OCI-LY1 (cell line): Measurements from ENCODE around the gene DAZAP1.

ENCODE experiments used
- H2AFZ ChIP-seq: fragments of 200-600 bp; sonication (generic), shearing (Covaris generic); 2 replicates; pipeline ENCODE4 v1.6.0; 2014; ENCODE audit warnings: antibody characterized with exemption, mild to moderate bottlenecking, low read length
- H3F3A ChIP-seq: fragments of 200-600 bp; sonication (generic), shearing (Covaris generic); 2 replicates; pipeline ENCODE4 v1.6.0; 2014; ENCODE audit warnings: mild to moderate bottlenecking, antibody characterized with exemption, low read length, moderate library complexity; ENCODE audit not compliant: insufficient read depth
- H3K27ac ChIP-seq: fragments of 200-600 bp; sonication (generic); 2 replicates; pipeline ENCODE4 v1.5.1; 2014; ENCODE audit warnings: low read length, mixed run types, mild to moderate bottlenecking, low read depth; ENCODE audit not compliant: poor library complexity, severe bottlenecking
- H3K27me3 ChIP-seq: fragments of 200-600 bp; sonication (generic); 2 replicates; pipeline ENCODE4 v1.6.0; 2014; ENCODE audit warnings: antibody characterized with exemption, mild to moderate bottlenecking, low read length, moderate library complexity; ENCODE audit not compliant: insufficient read depth
- H3K36me3 ChIP-seq: fragments of 200-600 bp; sonication (generic); 2 replicates; pipeline ENCODE4 v1.6.1; 2014; ENCODE audit warnings: mild to moderate bottlenecking, antibody characterized with exemption, low read length, moderate library complexity, mixed read lengths; ENCODE audit not compliant: insufficient read depth
- H3K4me1 ChIP-seq: fragments of 200-600 bp; sonication (generic); 2 replicates; pipeline ENCODE4 v1.5.1; 2014; ENCODE audit warnings: mild to moderate bottlenecking, low read length, moderate library complexity; ENCODE audit not compliant: insufficient read depth, severe bottlenecking
- H3K4me2 ChIP-seq: fragments of 200-600 bp; sonication (generic), shearing (Covaris generic); 2 replicates; pipeline ENCODE4 v1.6.1; 2014; ENCODE audit warnings: low read length
- H3K4me3 ChIP-seq: fragments of 200-600 bp; sonication (generic); 2 replicates; pipeline ENCODE4 v1.5.1; 2014; ENCODE audit warnings: low read length, low read depth, mild to moderate bottlenecking, mixed read lengths; ENCODE audit not compliant: poor library complexity, severe bottlenecking
- H3K79me2 ChIP-seq: fragments of 200-600 bp; shearing (Covaris generic); 2 replicates; pipeline ENCODE4 v1.6.1; 2016; ENCODE audit warnings: mixed run types, low read length, mixed read lengths; ENCODE audit not compliant: insufficient read depth
- H3K9ac ChIP-seq: fragments of 200-600 bp; sonication (generic), shearing (Covaris generic); 2 replicates; pipeline ENCODE4 v1.6.1; 2014; ENCODE audit warnings: mild to moderate bottlenecking, low read length, mixed read lengths
- H3K9me2 ChIP-seq: fragments of 200-600 bp; sonication (generic), shearing (Covaris generic); 2 replicates; pipeline ENCODE4 v1.6.1; 2014; ENCODE audit warnings: low read depth, mild to moderate bottlenecking, low read length, mixed read lengths
- H3K9me3 ChIP-seq: fragments of 200-600 bp; shearing (Covaris generic); 2 replicates; pipeline ENCODE4 v1.6.1; 2014; ENCODE audit warnings: low read length, mixed read lengths
- H4K20me1 ChIP-seq: fragments of 200-600 bp; sonication (generic), shearing (Covaris generic); 2 replicates; pipeline ENCODE4 v1.6.0; 2016; ENCODE audit warnings: mild to moderate bottlenecking, low read length; ENCODE audit not compliant: insufficient read depth
- CTCF ChIP-seq: fragments of 200-600 bp; sonication (generic), shearing (Covaris generic); IDR thresholded peaks from 2 replicates; pipeline ENCODE4 v1.5.1; 2017; ENCODE audit warnings: mild to moderate bottlenecking, antibody characterized with exemption, low read length, moderate library complexity, mixed read lengths
- EZH2 ChIP-seq: fragments of 200-600 bp; sonication (generic), shearing (Covaris generic); IDR thresholded peaks from 2 replicates; pipeline ENCODE4 v1.8.0; 2017; ENCODE audit warnings: borderline replicate concordance, mixed run types, mild to moderate bottlenecking, antibody characterized with exemption, low read length, moderate library complexity, mixed read lengths

The DAZAP1 gene

GRCh38 chr19:1426736-1427135 is 19.4 kb downstream of the DAZAP1 start:
- TF ChIP-seq CTCF (no peak), EZH2 (no peak)
- H4K20me1 ChIP-seq: no peaks in the 10 kb centered on the region
- H3K79me2 ChIP-seq: no peaks in the 10 kb centered on the region
- no peak overlapping the region for H3K4me2 ChIP-seq
- no peaks in the 10 kb centered on the region for H3K9me2 ChIP-seq
- H3K27me3 ChIP-seq: no peaks in the 10 kb centered on the region
- H2AFZ ChIP-seq: no peak overlapping the region
- H3K4me3 ChIP-seq: no peak overlapping the region
- H3K9me3 ChIP-seq: no peaks in the 10 kb centered on the region
- peaks cover 91% of the 10 kb centered on the region for H3K36me3 ChIP-seq
- no peaks in the 10 kb centered on the region for H3K4me1 ChIP-seq
- H3K9ac ChIP-seq: no peak overlapping the region
- H3K27ac ChIP-seq: no peak overlapping the region
- no peaks in the 10 kb centered on the region for H3F3A ChIP-seq

GRCh38 chr19:1427221-1427920 is 20.0 kb downstream of the DAZAP1 start:
- Histone ChIP-seq H3K36me3 (peaks cover 91% of the 10 kb centered on the region), H3K4me1 (no peaks in the 10 kb centered on the region), H3K79me2 (no peaks in the 10 kb centered on the region), H3K9ac (no peak overlapping the region), H2AFZ (no peak overlapping the region), H3K27me3 (no peaks in the 10 kb centered on the region), H3K27ac (no peak overlapping the region), H3K9me3 (no peaks in the 10 kb centered on the region), H3F3A (no peaks in the 10 kb centered on the region), H4K20me1 (no peaks in the 10 kb centered on the region), H3K4me3 (no peak overlapping the region), H3K4me2 (no peak overlapping the region), H3K9me2 (no peaks in the 10 kb centered on the region)
- no peak for TF ChIP-seq EZH2
- TF ChIP-seq CTCF: no peak

- no peak for TF ChIP-seq EZH2
- TF ChIP-seq CTCF: no peak
- Histone ChIP-seq H3K79me2 (no peaks in the 10 kb centered on the region), H3K9ac (no peak overlapping the region), H3K9me2 (no peaks in the 10 kb centered on the region), H3K27ac (no peak overlapping the region), H4K20me1 (no peaks in the 10 kb centered on the region), H3F3A (no peaks in the 10 kb centered on the region), H3K4me1 (no peaks in the 10 kb centered on the region), H3K9me3 (no peaks in the 10 kb centered on the region), H3K27me3 (no peaks in the 10 kb centered on the region), H3K4me2 (no peak overlapping the region), H3K4me3 (no peak overlapping the region), H2AFZ (no peak overlapping the region), H3K36me3 (peaks cover 91% of the 10 kb centered on the region)
Measured at GRCh38 chr19:1428738-1429391, 21.5 kb downstream of the DAZAP1 start.
